Activated CD8-positive, alpha-beta memory T cell treated with anti-CD3 and anti-CD28 coated beads, Interleukin-2, amount 50 U/mL, for 1 hour (primary cell): ENCODE measurements around the gene APOL2.
"Not testable (repeated sequence)": the region's sequence is repeated elsewhere in the genome, so short reads cannot be mapped to it uniquely, and the experiment has no call there.

ENCODE experiments used
- DNase-seq: peaks from one replicate; pipeline ENCODE4 v3.0.0-alpha.2; 2020; ENCODE audit errors: extremely low read depth

The APOL2 gene

DNA sequence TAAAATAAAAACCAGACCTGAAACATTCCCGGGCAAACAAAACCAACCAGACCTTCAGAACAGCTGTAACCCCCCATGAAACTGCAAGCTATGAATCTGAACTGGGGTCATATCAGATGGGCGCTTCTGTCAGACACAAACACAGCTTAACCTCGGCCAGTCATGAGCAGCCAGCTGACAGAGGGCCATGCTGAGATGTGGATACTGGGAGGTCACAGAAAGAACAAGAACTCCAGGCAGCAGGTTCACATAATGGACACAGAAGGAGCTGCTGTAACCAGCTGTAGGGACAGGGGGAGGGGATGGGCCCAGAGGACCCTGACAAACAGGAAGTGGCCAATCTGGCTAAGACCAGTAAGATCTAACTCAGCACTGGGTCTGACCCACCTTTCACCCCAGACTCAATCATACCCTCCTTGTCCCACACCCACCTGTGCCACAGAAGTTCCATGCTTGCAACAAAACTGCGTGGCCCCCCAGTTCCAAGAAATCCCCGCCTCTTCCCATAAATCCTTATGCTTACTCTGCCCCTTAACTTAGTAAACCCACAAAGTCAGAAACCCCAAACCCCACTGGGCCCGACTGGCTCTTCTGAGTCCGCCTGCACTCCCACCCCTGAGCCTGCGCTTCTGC is 41.7 kb downstream of the APOL2 start:
- DNase-seq: no peak

- no peak for DNase-seq
Measured at GRCh38 chr22:36197065-36197440, 42.3 kb downstream of the APOL2 start.

DNA sequence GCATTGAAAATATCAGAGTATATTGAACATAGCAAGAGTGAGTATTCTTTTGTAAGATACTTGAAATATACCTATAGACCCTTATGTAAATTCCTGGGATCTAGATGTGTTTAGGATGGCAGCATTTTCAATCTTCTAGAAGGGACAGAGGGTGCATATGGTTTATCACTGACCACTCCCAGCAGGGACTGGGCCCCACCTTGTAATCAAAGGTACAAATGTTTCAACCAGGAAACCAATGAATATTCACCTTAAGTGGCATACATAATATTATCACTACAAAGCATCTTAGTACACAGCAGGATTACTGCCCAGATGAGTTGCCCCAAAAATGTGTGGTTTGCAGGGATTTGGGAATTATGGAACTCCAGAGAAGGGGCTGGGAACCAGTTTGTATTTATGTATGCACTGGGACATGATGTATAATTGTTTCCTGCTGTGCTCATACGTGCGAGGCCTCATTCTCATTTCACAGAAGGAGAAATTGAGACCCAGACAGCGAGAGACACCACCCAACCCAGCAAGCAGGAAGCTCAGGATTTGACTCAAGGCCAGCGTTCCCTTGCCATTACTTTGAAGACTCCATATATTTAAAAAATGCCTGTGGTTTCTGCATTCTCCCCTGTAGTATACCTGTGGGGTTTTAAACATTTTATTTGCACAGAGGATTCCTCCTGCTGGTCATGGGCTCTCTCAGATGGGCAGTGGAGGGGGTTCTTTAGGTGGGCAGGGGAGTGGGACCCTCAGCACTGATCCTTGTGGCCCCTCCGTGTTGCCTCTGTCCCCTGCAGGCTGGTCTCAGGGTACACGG is 42.9 kb downstream of the APOL2 start:
- DNase-seq: no peak

DNA sequence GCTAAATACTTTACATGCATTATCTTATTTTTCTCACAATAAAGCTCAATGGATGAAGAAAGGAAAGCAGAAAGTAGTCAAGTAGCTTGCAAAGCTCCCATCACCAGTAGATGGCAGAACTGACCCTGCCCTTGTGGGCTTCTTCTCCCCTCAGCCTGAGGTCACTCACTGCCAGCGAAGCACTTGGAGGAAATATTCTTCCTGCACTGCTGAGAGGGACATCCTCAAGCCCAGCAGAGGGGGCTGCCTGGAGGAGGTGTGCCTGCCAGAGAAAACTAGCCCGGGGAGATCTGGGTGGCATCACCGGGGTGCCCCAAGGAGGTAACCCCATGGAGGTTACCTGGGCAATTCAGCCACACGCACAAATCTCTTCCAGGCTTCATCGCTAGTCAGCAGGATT is 44.4 kb downstream of the APOL2 start:
- DNase-seq: no peak

DNA sequence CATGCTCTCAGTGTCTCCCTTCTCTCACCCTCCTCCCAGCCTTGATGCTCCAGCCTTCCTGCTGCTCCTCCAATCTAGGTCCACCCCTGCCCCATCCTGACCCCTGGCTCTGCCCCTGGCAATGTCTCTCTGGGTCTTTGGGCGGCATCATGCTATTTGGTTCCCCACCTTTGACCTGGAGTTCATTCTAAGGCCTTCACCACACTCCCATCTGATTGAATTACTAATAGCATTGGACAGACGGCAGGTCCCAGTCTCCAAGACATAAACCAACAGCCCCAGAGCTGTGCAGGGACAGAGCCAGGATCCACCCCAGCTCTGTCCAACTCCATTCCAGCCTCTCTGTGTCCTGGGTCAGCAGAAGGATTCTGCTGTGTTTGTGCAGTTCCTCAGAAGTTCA is 44.9 kb downstream of the APOL2 start:
- no peak for DNase-seq

DNA sequence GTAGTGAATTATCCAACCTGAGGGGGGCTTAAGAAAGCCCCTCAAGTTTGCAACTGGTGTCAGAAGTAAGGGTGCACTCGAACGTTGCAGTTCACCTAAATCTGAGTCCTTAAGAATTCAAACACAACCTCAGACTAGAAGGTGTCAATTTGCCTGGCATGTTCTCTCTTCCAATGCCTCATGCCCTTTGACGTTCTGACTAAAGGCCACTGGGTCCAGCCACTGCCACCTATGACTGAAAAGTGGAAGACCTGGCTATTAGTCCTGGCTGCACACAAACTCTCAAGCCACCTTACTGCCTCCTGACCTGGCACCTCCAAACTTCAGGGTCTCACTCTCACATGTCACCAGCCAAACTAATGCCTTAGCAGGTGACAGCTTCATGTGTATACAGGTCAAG is 45.8 kb downstream of the APOL2 start:
- no peak for DNase-seq

DNA sequence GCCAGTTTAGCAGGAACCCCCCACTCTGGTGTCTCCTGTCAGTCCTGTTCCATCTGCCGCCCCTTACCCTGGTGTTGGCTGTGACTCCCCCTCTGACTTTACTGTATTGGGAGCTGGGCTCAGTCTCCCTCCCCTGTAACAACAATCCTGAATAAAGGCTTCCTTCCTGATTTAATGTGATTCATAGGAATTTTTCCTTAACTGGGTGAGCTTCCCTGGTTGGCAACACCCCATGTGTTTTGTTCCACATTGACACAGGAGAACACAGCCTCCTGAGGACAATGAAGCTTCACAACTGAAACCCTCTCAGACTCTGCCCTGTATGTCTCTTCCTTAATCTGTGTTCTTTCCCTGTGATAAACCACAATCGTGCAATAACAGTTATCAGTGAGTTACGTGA is 46.2 kb downstream of the APOL2 start:
- no peak for DNase-seq

GRCh38 chr22:36192542-36192941 is 46.8 kb downstream of the APOL2 start:
- no peak for DNase-seq

DNA sequence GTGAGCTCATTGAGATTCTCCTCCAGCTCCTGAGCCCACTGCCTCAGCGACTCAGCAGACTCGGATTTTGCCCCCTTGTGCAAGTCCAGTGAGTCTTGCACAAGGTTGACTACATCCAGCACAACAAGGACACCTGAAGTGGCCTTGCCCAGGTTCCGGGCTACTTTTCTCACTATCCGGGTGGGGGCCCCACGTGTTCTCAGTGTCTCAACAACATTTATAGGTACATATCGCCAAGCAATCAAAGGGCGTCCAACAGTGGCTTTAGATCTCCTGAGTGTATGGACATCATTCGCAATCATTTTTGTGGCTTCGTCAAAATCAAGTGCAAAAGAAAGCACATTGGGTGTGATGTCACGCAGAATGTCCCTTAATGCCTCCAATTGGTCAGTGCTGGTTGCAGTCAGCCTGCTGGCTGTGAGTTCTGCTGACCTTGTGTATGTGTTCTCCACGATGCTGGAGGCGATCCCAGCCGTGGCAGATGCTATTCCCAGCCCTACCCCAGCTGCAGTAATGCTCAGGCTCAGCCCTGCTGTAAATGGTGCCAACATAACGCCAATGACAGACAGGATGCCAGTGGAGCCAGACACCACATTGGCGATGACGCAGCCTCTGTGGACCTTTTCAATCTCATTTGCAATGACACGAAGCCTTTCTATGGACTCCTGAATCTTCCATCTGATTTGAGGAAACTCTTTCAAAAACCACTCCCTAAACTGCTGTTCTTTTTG is 48.1 kb downstream of the APOL2 start:
- DNase-seq: no peak

GRCh38 chr22:36187862-36188261 is 51.5 kb downstream of the APOL2 start:
- not testable (repeated sequence) for DNase-seq

GRCh38 chr22:36185828-36186624 is 53.3 kb downstream of the APOL2 start:
- DNase-seq: no peak

GRCh38 chr22:36184433-36185025 is 54.8 kb downstream of the APOL2 start:
- no peak for DNase-seq

- no peak for DNase-seq
Measured at GRCh38 chr22:36183446-36183845, 55.9 kb downstream of the APOL2 start.

GRCh38 chr22:36182857-36183256 is 56.5 kb downstream of the APOL2 start:
- no peak for DNase-seq

DNA sequence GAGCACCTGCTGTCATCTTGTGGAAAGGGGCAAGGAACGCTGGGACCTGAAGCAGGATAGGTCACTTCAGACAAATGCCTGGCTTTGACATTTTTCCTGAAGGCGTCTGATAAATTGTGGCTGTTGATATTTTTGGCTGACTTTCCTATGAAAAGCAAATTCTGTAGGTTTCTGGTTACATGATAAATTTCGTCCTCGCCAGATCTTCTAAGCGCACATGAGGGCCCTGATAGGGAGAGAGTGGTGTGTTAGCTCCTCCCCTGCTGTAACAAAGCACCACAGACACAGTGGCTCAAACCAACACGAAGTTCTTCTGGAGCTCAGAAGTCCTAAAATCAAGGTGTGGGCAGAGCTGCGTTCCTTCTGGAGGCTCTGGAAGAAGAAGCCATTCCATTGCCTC is 57.3 kb downstream of the APOL2 start:
- DNase-seq: no peak

- DNase-seq: no peak
Measured at GRCh38 chr22:36180928-36181327, 58.4 kb downstream of the APOL2 start.

DNA sequence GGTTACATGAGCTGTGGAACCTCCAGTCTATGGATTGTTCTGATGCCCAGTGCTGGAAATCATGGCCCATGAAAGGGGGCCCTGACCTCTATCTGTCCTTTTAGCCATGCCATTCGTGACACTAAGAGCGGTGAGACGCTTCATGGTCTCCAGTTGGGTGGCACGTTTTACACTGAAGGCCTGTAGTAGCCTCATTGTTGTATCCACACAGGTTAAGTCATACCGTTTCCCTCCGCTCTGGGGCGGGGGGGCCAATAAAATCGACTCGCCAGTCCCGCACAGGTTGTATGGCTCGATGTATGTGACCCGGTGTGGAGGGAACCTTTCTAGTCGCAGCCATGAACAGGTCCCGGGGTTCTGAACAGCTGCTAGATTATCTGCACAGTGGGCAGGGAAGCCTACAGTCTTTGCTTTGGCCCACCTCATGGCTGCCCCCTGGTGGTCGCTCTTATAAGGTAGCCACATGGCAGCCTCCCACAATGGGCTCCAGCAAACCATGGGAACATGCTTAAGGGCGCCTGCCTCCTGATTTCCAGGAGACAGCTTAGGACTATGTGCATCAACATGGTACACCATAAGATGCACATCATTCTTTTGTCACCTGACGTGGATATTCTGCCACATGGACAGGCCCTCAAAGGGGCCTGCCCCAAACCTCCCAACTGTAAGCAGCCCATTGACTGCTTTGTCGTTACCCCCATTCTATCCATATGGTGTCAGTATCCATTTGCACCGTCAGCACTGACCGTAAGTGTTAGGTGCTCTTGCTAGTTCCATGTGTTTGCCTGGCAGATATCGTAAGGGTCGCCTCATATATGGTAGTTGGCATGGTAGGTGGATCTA is 59.1 kb downstream of the APOL2 start:
- DNase-seq: peak; percentile 71

GRCh38 chr22:36177160-36177559 is 62.2 kb downstream of the APOL2 start:
- no peak for DNase-seq
